ENCODE measurements around the gene BMERB1.
"Not testable (repeated sequence)": the region's sequence is repeated elsewhere in the genome, so short reads cannot be mapped to it uniquely, and the experiment has no call there.

The BMERB1 gene

DNA sequence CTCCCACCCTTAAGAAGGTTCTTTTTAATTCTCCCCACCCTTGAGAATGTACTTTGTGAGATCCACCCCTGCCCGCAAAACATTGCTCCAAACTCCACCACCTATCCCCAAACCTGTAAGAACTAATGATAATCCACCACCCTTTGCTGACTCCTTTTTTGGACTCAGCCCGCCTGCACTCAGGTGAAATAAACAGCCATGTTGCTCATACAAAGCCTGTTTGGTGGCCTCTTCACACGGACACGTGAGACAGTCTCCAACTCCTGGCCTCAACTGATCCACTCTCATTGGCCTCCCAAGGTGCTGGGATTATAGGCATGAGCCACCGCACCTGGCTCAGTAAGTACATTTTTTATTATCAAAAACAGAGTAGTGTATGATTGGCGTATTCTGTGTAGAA lies 24.9 kb upstream of the BMERB1 start:
- not testable (repeated sequence) for H3K27ac Mint-ChIP-seq, H3K36me3 Mint-ChIP-seq, H3K27me3 Mint-ChIP-seq

DNA sequence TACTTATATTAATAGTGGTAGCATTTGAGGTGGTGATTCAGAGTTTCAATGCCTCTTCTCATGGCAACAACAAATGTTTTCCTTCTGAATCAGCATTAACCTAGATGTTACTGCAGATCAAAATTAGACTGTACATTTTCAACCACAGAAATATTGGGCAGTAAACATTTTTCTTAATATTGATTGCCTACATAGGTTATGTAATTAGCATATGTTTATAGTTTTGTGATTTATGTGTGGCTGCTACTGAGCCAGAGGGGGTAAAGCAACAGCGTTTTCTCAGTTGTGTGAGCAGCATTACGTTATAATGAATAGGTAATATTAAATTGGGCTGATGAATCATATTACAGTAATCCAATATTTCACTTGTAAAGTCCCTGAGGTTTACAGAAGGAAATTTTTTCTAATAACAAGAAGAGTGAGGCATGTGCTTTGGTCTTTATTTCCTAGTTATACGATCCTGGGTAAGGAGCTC lies 18.8 kb upstream of the BMERB1 start:
- Mint-ChIP-seq H3K9me3 (no peaks in the 10 kb centered on the region), H3K27ac (no peak overlapping the region), H3K4me1 (no peaks in the 10 kb centered on the region), H3K36me3 (no peaks in the 10 kb centered on the region), H3K27me3 (peaks cover 2% of the 10 kb centered on the region), H3K4me3 (no peak overlapping the region)

More for the DNA sequence above, 24.9 kb upstream of the BMERB1 start:
- not testable (repeated sequence) for H3K4me1 Mint-ChIP-seq, H3K9me3 Mint-ChIP-seq, H3K4me3 Mint-ChIP-seq

- Mint-ChIP-seq H3K9me3 (no peaks in the 10 kb centered on the region), H3K4me1 (no peaks in the 10 kb centered on the region), H3K4me3 (no peak overlapping the region), H3K27me3 (peaks cover 2% of the 10 kb centered on the region), H3K27ac (no peak overlapping the region), H3K36me3 (no peaks in the 10 kb centered on the region)
These were observed 17.2 kb upstream of the BMERB1 start for GRCh38 chr16:15417197-15417596.

- H3K4me1 Mint-ChIP-seq: no peaks in the 10 kb centered on the region
- H3K9me3 Mint-ChIP-seq: no peaks in the 10 kb centered on the region
- no peak overlapping the region for H3K27ac Mint-ChIP-seq
- peaks cover 2% of the 10 kb centered on the region for H3K27me3 Mint-ChIP-seq
- no peak overlapping the region for H3K4me3 Mint-ChIP-seq
- no peaks in the 10 kb centered on the region for H3K36me3 Mint-ChIP-seq
These were observed 16.2 kb upstream of the BMERB1 start for GRCh38 chr16:15418206-15418605.

GRCh38 chr16:15421696-15422095 lies 12.7 kb upstream of the BMERB1 start:
- H3K36me3 Mint-ChIP-seq, H3K9me3 Mint-ChIP-seq, H3K27ac Mint-ChIP-seq, H3K4me1 Mint-ChIP-seq, H3K4me3 Mint-ChIP-seq, H3K27me3 Mint-ChIP-seq: not testable (repeated sequence)

- Mint-ChIP-seq H3K4me3 (no peak overlapping the region), H3K9me3 (no peaks in the 10 kb centered on the region), H3K4me1 (no peaks in the 10 kb centered on the region), H3K27ac (no peak overlapping the region), H3K27me3 (peaks cover 2% of the 10 kb centered on the region), H3K36me3 (no peaks in the 10 kb centered on the region)
These were observed 12.2 kb upstream of the BMERB1 start for GRCh38 chr16:15422222-15422621.

DNA sequence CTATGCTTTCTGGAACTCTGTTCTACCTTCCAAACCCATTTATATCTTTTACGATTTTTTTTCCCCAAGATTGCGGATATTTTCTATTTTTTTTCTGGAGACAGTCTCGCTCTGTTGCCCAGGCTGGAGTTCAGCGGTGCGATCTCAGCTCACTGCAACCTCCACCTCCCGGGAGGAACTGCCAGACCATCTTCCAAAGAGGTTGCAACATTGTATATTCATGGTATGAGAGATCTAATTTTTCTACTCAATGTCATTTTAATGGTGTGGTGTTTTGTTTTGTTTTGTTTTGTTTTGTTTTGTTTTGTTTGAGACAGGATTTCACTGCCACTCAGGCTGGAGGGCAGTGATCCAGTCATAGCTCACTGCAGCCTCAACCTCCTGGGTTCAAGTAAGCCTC lies 8.5 kb upstream of the BMERB1 start:
- peaks cover 3% of the 10 kb centered on the region for H3K4me1 Mint-ChIP-seq
- no peak overlapping the region for H3K27ac Mint-ChIP-seq
- H3K27me3 Mint-ChIP-seq: no peaks in the 10 kb centered on the region
- no peak overlapping the region for H3K4me3 Mint-ChIP-seq
- no peaks in the 10 kb centered on the region for H3K36me3 Mint-ChIP-seq
- H3K9me3 Mint-ChIP-seq: no peaks in the 10 kb centered on the region

- no peaks in the 10 kb centered on the region for H3K9me3 Mint-ChIP-seq
- H3K27ac Mint-ChIP-seq: no peak overlapping the region
- H3K27me3 Mint-ChIP-seq: no peaks in the 10 kb centered on the region
- peaks cover 3% of the 10 kb centered on the region for H3K4me1 Mint-ChIP-seq
- H3K36me3 Mint-ChIP-seq: no peaks in the 10 kb centered on the region
- H3K4me3 Mint-ChIP-seq: no peak overlapping the region
These were observed 7.6 kb upstream of the BMERB1 start for GRCh38 chr16:15426796-15427195.

- no peaks in the 10 kb centered on the region for H3K36me3 Mint-ChIP-seq
- H3K27me3 Mint-ChIP-seq: no peaks in the 10 kb centered on the region
- H3K4me1 Mint-ChIP-seq: peaks cover 3% of the 10 kb centered on the region
- no peak overlapping the region for H3K4me3 Mint-ChIP-seq
- H3K27ac Mint-ChIP-seq: peak overlapping the region; percentile 41
- H3K9me3 Mint-ChIP-seq: no peaks in the 10 kb centered on the region
These were observed 6.6 kb upstream of the BMERB1 start for GRCh38 chr16:15427648-15428239.

GRCh38 chr16:15430884-15431283 lies 3.5 kb upstream of the BMERB1 start:
- Mint-ChIP-seq H3K4me1 (peaks cover 19% of the 10 kb centered on the region), H3K27me3 (peaks cover 12% of the 10 kb centered on the region)
- H3K27ac Mint-ChIP-seq, H3K9me3 Mint-ChIP-seq, H3K36me3 Mint-ChIP-seq, H3K4me3 Mint-ChIP-seq: not testable (repeated sequence)

GRCh38 chr16:15434079-15434424 lies 336 bp upstream of the BMERB1 start:
- no peaks in the 10 kb centered on the region for H3K9me3 Mint-ChIP-seq
- peaks cover 17% of the 10 kb centered on the region for H3K4me1 Mint-ChIP-seq
- H3K27ac Mint-ChIP-seq: peak overlapping the region; percentile 44
- H3K4me3 Mint-ChIP-seq: peak overlapping the region; percentile 84
- H3K36me3 Mint-ChIP-seq: no peaks in the 10 kb centered on the region
- peaks cover 16% of the 10 kb centered on the region for H3K27me3 Mint-ChIP-seq

DNA sequence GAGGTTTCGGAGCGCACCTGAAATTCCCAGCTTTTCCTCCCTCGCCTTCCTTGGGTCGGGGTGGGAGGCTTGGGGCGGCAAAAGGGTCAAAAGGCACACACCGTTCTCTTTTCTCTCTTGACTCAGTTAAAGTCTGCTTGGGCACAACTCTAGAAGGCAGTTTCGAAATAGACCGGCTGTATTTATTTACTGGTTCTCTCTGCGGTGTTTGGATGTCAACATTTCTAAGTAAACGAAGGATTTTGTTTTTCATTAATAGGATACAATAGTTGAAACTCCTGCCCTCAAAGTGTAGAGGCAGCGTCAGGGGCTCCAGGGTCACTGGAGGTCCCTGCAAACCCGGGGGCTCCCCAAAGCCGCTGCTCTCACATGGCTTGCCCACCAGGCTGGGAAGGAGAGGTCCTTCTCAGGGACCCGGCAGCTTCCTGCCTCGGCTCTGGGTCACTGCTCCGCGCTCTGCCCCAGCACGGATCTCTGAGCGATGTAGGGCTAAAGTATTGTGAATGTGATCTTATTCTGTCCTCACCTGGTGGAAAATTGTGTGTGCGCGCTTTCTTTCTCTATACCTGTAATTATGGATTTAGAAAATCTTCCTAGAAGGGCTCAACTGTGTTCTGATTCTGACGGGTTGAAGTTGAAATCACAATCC lies 952 bp downstream of the BMERB1 start:
- H3K27ac Mint-ChIP-seq: no peak overlapping the region
- H3K4me1 Mint-ChIP-seq: peaks cover 29% of the 10 kb centered on the region
- H3K4me3 Mint-ChIP-seq: peak overlapping the region; percentile 84
- no peaks in the 10 kb centered on the region for H3K36me3 Mint-ChIP-seq
- no peaks in the 10 kb centered on the region for H3K9me3 Mint-ChIP-seq
- H3K27me3 Mint-ChIP-seq: peaks cover 16% of the 10 kb centered on the region

GRCh38 chr16:15439102-15439501 lies 4.7 kb downstream of the BMERB1 start:
- peaks cover 28% of the 10 kb centered on the region for H3K4me1 Mint-ChIP-seq
- no peak overlapping the region for H3K27ac Mint-ChIP-seq
- H3K9me3 Mint-ChIP-seq: no peaks in the 10 kb centered on the region
- no peaks in the 10 kb centered on the region for H3K36me3 Mint-ChIP-seq
- no peak overlapping the region for H3K4me3 Mint-ChIP-seq
- peaks cover 13% of the 10 kb centered on the region for H3K27me3 Mint-ChIP-seq

DNA sequence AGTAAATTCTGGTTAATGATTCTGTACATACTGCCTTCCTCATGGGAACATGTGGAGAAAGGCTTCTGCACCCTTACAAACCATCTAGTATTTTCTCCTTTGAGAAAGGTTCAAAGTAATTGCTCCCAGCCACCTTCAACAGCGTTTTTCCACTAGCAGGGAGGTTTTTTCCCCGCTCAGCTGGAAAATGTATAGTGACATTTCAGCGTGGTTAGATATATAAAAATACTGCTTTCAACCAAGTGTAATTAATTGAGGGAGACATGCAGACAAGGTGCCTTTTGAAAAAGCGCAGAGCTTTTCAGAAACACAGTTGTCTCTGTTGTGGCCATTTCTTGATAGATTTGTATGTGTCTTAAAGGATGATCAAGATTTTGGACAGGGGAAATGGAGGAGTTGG lies 5.1 kb downstream of the BMERB1 start:
- no peaks in the 10 kb centered on the region for H3K9me3 Mint-ChIP-seq

GRCh38 chr16:15440852-15441251 lies 6.5 kb downstream of the BMERB1 start:
- peaks cover 4% of the 10 kb centered on the region for H3K27me3 Mint-ChIP-seq
- no peak overlapping the region for H3K27ac Mint-ChIP-seq
- H3K4me1 Mint-ChIP-seq: peaks cover 17% of the 10 kb centered on the region
- H3K36me3 Mint-ChIP-seq: peaks cover 2% of the 10 kb centered on the region
- peaks cover 7% of the 10 kb centered on the region for H3K9me3 Mint-ChIP-seq
- no peak overlapping the region for H3K4me3 Mint-ChIP-seq

More for the DNA sequence above, 5.1 kb downstream of the BMERB1 start:
- H3K36me3 Mint-ChIP-seq: no peaks in the 10 kb centered on the region
- H3K27me3 Mint-ChIP-seq: peaks cover 12% of the 10 kb centered on the region
- no peak overlapping the region for H3K4me3 Mint-ChIP-seq
- peaks cover 25% of the 10 kb centered on the region for H3K4me1 Mint-ChIP-seq
- H3K27ac Mint-ChIP-seq: peak overlapping the region; percentile 62

DNA sequence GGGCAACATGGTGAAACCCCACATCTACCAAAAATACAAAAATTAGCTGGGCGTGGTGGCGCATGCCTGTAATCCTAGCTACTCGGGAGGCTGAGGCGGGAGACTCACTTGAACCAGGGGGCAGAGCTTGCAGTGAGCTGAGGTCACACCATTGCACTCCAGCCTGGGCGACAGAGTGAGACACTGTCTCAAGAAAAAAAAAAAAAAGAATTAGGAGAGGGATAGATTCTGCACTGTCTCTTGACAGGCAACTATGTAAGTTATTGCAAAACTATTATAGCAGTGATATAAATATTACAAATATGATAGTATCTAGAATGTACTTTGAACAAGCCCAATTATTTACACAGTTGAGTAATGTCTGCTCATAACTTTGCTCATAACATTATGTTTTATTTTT lies 7.8 kb downstream of the BMERB1 start:
- H3K27ac Mint-ChIP-seq, H3K27me3 Mint-ChIP-seq, H3K36me3 Mint-ChIP-seq, H3K4me3 Mint-ChIP-seq, H3K9me3 Mint-ChIP-seq: not testable (repeated sequence)
- peaks cover 18% of the 10 kb centered on the region for H3K4me1 Mint-ChIP-seq

DNA sequence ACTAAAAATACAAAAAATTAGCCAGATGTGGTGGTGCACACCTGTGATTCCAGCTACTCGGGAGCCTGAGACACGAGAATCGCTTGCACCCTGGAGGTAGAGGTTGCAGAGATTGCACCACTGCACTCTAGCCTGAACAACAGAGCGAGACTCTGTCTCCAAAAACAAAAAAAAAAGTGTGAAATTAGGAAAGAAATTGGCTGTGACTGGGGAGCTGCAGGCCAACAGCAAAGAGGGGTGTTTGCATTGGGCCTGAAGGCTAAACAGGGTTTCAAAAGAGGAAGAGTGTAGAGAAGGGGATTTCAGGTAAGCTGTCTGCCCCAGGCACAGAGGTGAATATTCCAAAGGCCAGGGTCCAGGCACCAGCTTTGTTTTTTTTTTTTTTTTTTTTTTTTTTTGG lies 9.4 kb downstream of the BMERB1 start:
- H3K9me3 Mint-ChIP-seq: peaks cover 7% of the 10 kb centered on the region
- H3K4me1 Mint-ChIP-seq: peaks cover 18% of the 10 kb centered on the region
- no peaks in the 10 kb centered on the region for H3K27me3 Mint-ChIP-seq
- peaks cover 2% of the 10 kb centered on the region for H3K36me3 Mint-ChIP-seq
- no peak overlapping the region for H3K4me3 Mint-ChIP-seq
- H3K27ac Mint-ChIP-seq: no peak overlapping the region
